GM13976 (cell line): ENCODE results near the gene RTL9.

Experiments
- DNase-seq: peaks from one replicate; pipeline ENCODE4 v3.0.0; 2012; ENCODE audit warnings: low spot score
- CTCF ChIP-seq: IDR thresholded peaks from 2 replicates; pipeline ENCODE4 v1.5.1; 2012; ENCODE audit warnings: borderline replicate concordance, mild to moderate bottlenecking; ENCODE audit not compliant: insufficient read depth; ENCODE audit errors: extremely low read depth, missing control alignments, control extremely low read depth
- in situ Hi-C: fragments of 300-500 bp; cut with MboI; formaldehyde crosslinking; loops from one replicate; pipeline ENCODE4 v1.12.0; 2022; ENCODE audit warnings: low sequenced_read_pairs, mixed read lengths, inconsistent platforms; ENCODE audit not compliant: unreplicated experiment

The RTL9 gene

GRCh38 chrX:110358548-110358947, at the start of gene RTL9:
Gene RTL9 (plus strand): TSS chrX:110358848. CDS start chrX:110450618, 91,770 bp downstream.
- TF ChIP-seq CTCF = no peak
- DNase-seq = no peak
- in situ Hi-C loops = no loop called here

- no peak for DNase-seq
- TF ChIP-seq CTCF = no peak
- in situ Hi-C loops = no loop called here
Observed at GRCh38 chrX:110310000-110310790, 48.5 kb upstream of the RTL9 start.

GRCh38 chrX:110310896-110311295, 47.8 kb upstream of the RTL9 start:
- in situ Hi-C loops = no loop called here
- TF ChIP-seq CTCF = no peak
- peak; percentile 43 for DNase-seq

- DNase-seq = no peak
- no peak for TF ChIP-seq CTCF
- in situ Hi-C loops = no loop called here
Observed at GRCh38 chrX:110311437-110312230, 47.0 kb upstream of the RTL9 start.

- no peak for TF ChIP-seq CTCF
- DNase-seq = no peak
- in situ Hi-C loops = no loop called here
Observed at GRCh38 chrX:110315551-110315950, 43.1 kb upstream of the RTL9 start.

GRCh38 chrX:110316351-110317060, 42.1 kb upstream of the RTL9 start:
- DNase-seq = no peak
- TF ChIP-seq CTCF = no peak
- in situ Hi-C loops = no loop called here
